CD4-positive, alpha-beta memory T cell (primary cell): ENCODE results near the gene TMEM25. TPM values are rescaled to one million over a fixed set of nuclear protein-coding genes. Genes with fewer than 3 reads are reported as not detected.
"Not testable (repeated sequence)": the region's sequence is repeated elsewhere in the genome, so short reads cannot be mapped to it uniquely, and the experiment has no call there.

Experiments
- CTCF ChIA-PET: fragments of 350-600 bp; sonication (Branson Sonifier 250); formaldehyde crosslinking; loops from one replicate; lab custom pipeline; 2021; ENCODE audit warnings: inconsistent platforms; ENCODE audit not compliant: partially characterized antibody; lab: Charles Lee
- POLR2A ChIA-PET: fragments of 350-600 bp; sonication (Branson Sonifier 250); formaldehyde crosslinking; loops from one replicate; lab custom pipeline; 2021; ENCODE audit not compliant: partially characterized antibody; lab: Charles Lee
- DNase-seq, 5 donors: peaks; one replicate each; pipeline versions ENCODE4 v3.0.0 to v3.0.0-alpha.2; 2020 to 2022; ENCODE audit warnings: mixed read lengths in 1 of 5
- H3K27ac ChIP-seq: one replicate; pipeline ENCODE4 v1.7.0; 2013; ENCODE audit warnings: low read depth, low read length
- H3K27me3 ChIP-seq: 2 replicates; pipeline ENCODE4 v1.7.0; 2013; ENCODE audit warnings: mild to moderate bottlenecking, low read length, moderate library complexity; ENCODE audit not compliant: insufficient read depth
- H3K36me3 ChIP-seq: 2 replicates; pipeline ENCODE4 v1.7.0; 2013; ENCODE audit warnings: mild to moderate bottlenecking, low read length, moderate library complexity; ENCODE audit not compliant: insufficient read depth
- H3K4me1 ChIP-seq: 2 replicates; pipeline ENCODE4 v1.7.0; 2013; ENCODE audit warnings: mild to moderate bottlenecking, low read length, moderate library complexity; ENCODE audit not compliant: insufficient read depth
- H3K4me3 ChIP-seq, 2 donors: one replicate each; pipeline ENCODE4 v1.7.0; 2013; ENCODE audit warnings: low read length in 2 of 2, mild to moderate bottlenecking in 1 of 2
- H3K9me3 ChIP-seq, 2 donors: one replicate each; pipeline ENCODE4 v1.7.0; 2013; ENCODE audit warnings: low read length in 2 of 2, control low read depth in 1 of 2; ENCODE audit not compliant: control insufficient read depth in 1 of 2
- H3K27ac Mint-ChIP-seq, 7 donors: one replicate each; pipeline ENCODE4 v1.8.0; 2020 to 2021; ENCODE audit warnings: mixed read lengths in 7 of 7, mild to moderate bottlenecking in 6 of 7, inconsistent platforms in 3 of 7, moderate library complexity in 3 of 7
- H3K27me3 Mint-ChIP-seq, 2 donors: one replicate each; pipeline ENCODE4 v1.8.0; 2020 to 2021; ENCODE audit warnings: mixed read lengths in 2 of 2
- H3K36me3 Mint-ChIP-seq, 2 donors: one replicate each; pipeline ENCODE4 v1.8.0; 2020 to 2021; ENCODE audit warnings: mixed read lengths in 2 of 2, inconsistent platforms in 1 of 2, mild to moderate bottlenecking in 1 of 2
- H3K4me1 Mint-ChIP-seq, 4 donors: one replicate each; pipeline ENCODE4 v1.8.0; 2020 to 2021; ENCODE audit warnings: mixed read lengths in 4 of 4, mild to moderate bottlenecking in 1 of 4
- H3K4me3 Mint-ChIP-seq, 8 donors: one replicate each; pipeline ENCODE4 v1.8.0; 2020 to 2021; ENCODE audit warnings: mixed read lengths in 8 of 8, mild to moderate bottlenecking in 7 of 8, moderate library complexity in 6 of 8, inconsistent platforms in 3 of 8
- H3K9me3 Mint-ChIP-seq, 8 donors: one replicate each; pipeline ENCODE4 v1.8.0; 2020 to 2021; ENCODE audit warnings: mixed read lengths in 8 of 8, mild to moderate bottlenecking in 5 of 8, inconsistent platforms in 3 of 8, moderate library complexity in 1 of 8
- intact Hi-C: fragments of 100-400 bp; cut with micrococcal nuclease; formaldehyde crosslinking; loops from one replicate; pipeline ENCODE4 v1.15.1; 2023
- polyA plus RNA-seq, 2 donors: library from polyadenylated mRNA; unstranded; fragments of 300-500 nt; fragmentation: Illumina TruSeq; gene quantifications; one replicate each; pipeline ENCODE4 v1.2.3, GENCODE V29; 2021
- total RNA-seq, 2 experiments: library from RNA; stranded (reverse); gene quantifications; one replicate each; pipeline ENCODE4 v1.2.3, GENCODE V29; 2021

The TMEM25 gene
- total and polyA plus RNA-seq, 4 experiments from 2014 or later = 16.5 to 26.5 (median 19.8) TPM

DNA sequence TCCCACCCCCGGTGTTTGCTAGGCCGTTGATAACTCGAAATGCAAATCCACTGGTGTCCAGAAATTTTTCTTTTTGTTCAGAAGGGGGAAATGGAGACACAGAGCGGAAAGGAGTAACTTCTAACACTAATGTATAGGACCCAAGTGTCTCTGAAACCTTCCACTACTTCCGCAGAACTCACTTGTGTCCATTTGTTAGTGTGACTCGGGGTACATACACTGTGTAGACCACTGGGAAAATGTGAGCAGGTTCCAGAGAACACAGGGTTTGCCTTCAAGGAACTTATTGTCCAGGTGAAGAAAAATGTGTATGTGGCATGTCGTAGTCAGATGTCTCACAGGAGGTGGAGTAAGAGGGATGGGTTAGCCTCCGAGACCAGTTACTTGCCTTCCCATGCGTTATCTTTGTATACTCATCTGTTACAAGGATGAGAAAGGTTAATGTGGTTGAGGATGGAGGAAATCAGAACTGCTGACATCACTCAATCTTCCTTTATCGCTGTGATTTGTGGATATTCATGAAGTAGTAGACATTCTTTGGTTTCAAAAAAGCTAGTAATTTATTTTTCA lies 42.1 kb downstream of the TMEM25 start:
- peak overlapping the region; percentile 94 to 99 (median 98) for H3K27ac Mint-ChIP-seq
- DNase-seq = peak; percentile 49 to 78 (median 50)
- POLR2A ChIA-PET = interaction anchor here (0.7 to 2.3 kb wide), 19 partner anchors 8 to 424 kb away, joined by 3 to 12 read pairs (median 3); partner anchors contain the start of genes CD3D, DDX6, JAML and KMT2A
- H3K36me3 Mint-ChIP-seq = peaks cover 4 to 32% of the 10 kb centered on the region in 2 donors
- Histone ChIP-seq H3K27ac (peak overlapping the region; percentile 100), H3K36me3 (peaks cover 5% of the 10 kb centered on the region), H3K4me1 (peaks cover 55% of the 10 kb centered on the region), H3K9me3 (no peaks in the 10 kb centered on the region), H3K27me3 (no peaks in the 10 kb centered on the region), H3K4me3 (peak overlapping the region; percentile 79 to 93)
- CTCF ChIA-PET = interaction anchor here (1.0 to 1.1 kb wide), 3 partner anchors 20 to 36 kb away, joined by 4 read pairs; no protein-coding TSS in a partner anchor
- H3K9me3 Mint-ChIP-seq = no peaks in the 10 kb centered on the region
- intact Hi-C loops = loop anchor here (2.0 to 5.0 kb wide), 3 partner anchors 36 to 171 kb away; partner anchors contain the start of genes ATP5MG and KMT2A
- peaks cover 37 to 59% (median 48%) of the 10 kb centered on the region in 4 donors for H3K4me1 Mint-ChIP-seq
- no peaks in the 10 kb centered on the region for H3K27me3 Mint-ChIP-seq
- peak overlapping the region; percentile 92 to 99 (median 98) for H3K4me3 Mint-ChIP-seq

DNA sequence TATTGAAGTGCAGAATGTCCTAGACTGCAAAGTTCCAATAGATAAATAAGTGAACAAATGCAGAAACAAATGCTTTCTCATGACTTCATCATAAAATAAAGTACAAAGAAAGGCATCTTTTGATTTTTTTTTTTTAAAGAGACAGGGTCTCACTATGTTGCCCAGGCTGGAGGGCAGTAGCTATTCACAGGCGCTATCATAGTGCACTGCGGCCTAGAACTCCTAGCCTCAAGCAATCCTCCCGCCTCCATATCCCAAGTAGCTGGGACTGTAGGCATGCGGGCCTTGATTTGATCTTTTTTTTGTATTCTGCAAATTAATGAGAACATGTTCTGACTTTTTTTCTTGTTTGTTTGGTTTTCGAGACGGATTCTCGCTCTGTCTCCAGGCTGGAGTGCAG lies 43.6 kb downstream of the TMEM25 start:
- peaks cover 4 to 36% of the 10 kb centered on the region in 2 donors for H3K36me3 Mint-ChIP-seq
- H3K9me3 Mint-ChIP-seq = no peaks in the 10 kb centered on the region
- H3K27ac Mint-ChIP-seq = peak overlapping the region in 4 of 7 donors; percentile 31 to 78 (median 54)
- Histone ChIP-seq H3K9me3 (no peaks in the 10 kb centered on the region), H3K4me1 (peaks cover 64% of the 10 kb centered on the region), H3K27ac (peak overlapping the region; percentile 16), H3K27me3 (no peaks in the 10 kb centered on the region), H3K4me3 (no peak overlapping the region), H3K36me3 (peaks cover 5% of the 10 kb centered on the region)
- ChIA-PET CTCF (interaction anchor here (1.1 kb wide), 1 partner anchor 9 kb away, joined by 3 read pairs; no protein-coding TSS in a partner anchor), POLR2A (no interaction called here)
- H3K27me3 Mint-ChIP-seq = no peaks in the 10 kb centered on the region
- DNase-seq = no peak
- peak overlapping the region; percentile 48 to 97 (median 73) for H3K4me3 Mint-ChIP-seq
- peaks cover 44 to 70% (median 57%) of the 10 kb centered on the region in 4 donors for H3K4me1 Mint-ChIP-seq
- intact Hi-C loops = loop anchor here (1.0 to 5.0 kb wide), 3 partner anchors 8 to 172 kb away; partner anchors contain the start of genes ATP5MG and KMT2A

DNA sequence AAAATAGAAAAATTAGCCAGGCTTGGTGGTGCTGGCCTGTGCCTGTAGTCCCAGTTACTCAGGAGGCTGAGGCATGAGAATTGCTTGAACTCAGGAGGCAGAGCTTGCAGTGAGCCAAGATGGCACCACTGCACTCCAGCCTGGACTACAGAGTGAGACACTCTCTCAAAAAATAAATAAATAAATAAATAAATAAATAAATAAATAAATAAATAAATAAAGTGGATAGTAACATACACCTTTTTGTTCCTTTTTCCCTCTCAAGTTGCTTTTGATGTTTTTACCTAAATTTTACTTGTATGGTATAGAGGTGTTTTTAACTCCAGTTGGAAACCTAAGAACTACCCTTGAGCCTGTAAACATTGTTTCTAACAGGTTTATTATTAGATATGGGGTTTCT lies 47.0 kb downstream of the TMEM25 start:
- POLR2A ChIA-PET, DNase-seq, H3K4me3 ChIP-seq, H3K27ac ChIP-seq, intact Hi-C loops, H3K27me3 Mint-ChIP-seq, H3K9me3 ChIP-seq, H3K9me3 Mint-ChIP-seq, H3K27me3 ChIP-seq, H3K4me3 Mint-ChIP-seq: not testable (repeated sequence)
- Mint-ChIP-seq H3K4me1 (peaks cover 42 to 66% (median 51%) of the 10 kb centered on the region in 4 donors), H3K36me3 (peaks cover 9 to 45% of the 10 kb centered on the region in 2 donors), H3K27ac (peak overlapping the region in 3 of 7 donors; percentile 2 to 35 (median 25))
- Histone ChIP-seq H3K36me3 (peaks cover 24% of the 10 kb centered on the region), H3K4me1 (peaks cover 56% of the 10 kb centered on the region)
- CTCF ChIA-PET = interaction anchor here (1.1 kb wide), 2 partner anchors 14 to 34 kb away, joined by 3 read pairs; no protein-coding TSS in a partner anchor

DNA sequence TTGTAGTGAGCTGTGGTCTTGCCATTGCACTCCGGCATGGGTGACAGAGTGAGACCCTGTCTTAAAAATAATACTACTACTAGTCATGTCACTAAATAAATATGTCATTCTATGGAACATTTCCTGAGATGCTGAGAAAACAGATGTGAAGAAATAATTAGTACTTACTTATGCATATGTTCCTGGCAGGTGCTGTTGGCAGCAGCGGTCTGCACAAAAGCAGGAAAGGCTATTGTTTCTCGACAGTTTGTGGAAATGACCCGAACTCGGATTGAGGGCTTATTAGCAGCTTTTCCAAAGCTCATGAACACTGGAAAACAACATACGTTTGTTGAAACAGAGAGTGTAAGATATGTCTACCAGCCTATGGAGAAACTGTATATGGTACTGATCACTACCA lies 50.1 kb downstream of the TMEM25 start:
- Mint-ChIP-seq H3K9me3 (no peaks in the 10 kb centered on the region), H3K27me3 (no peaks in the 10 kb centered on the region), H3K27ac (peak overlapping the region in 1 of 7 donors; percentile 18), H3K36me3 (peaks cover 31 to 51% of the 10 kb centered on the region in 2 donors), H3K4me1 (peaks cover 23 to 38% (median 30%) of the 10 kb centered on the region in 4 donors), H3K4me3 (no peak overlapping the region)
- Histone ChIP-seq H3K36me3 (peaks cover 49% of the 10 kb centered on the region), H3K27ac (no peak overlapping the region), H3K4me1 (peaks cover 26% of the 10 kb centered on the region), H3K4me3 (no peak overlapping the region), H3K27me3 (no peaks in the 10 kb centered on the region), H3K9me3 (no peaks in the 10 kb centered on the region)
- ChIA-PET CTCF (no interaction called here), POLR2A (interaction anchor here (0.8 kb wide), 1 partner anchor 8 kb away, joined by 3 read pairs; no protein-coding TSS in a partner anchor)
- DNase-seq = no peak
- intact Hi-C loops = no loop called here

Other genes with a start within 250 kb of the TMEM25 start
- gene CD3E, start 226.5 kb upstream of the TMEM25 start, total RNA-seq = 100 to 1,000 TPM; 581 to 618 TPM
- gene CD3E, start 226.5 kb upstream of the TMEM25 start, polyA plus RNA-seq = 100 to 1,000 TPM; 627 to 999 TPM
- gene CD3D, start 188.5 kb upstream of the TMEM25 start, total RNA-seq = 100 to 1,000 TPM; 338 to 343 TPM
- 1,000 to 10,000 TPM in 1 of 2 donors, 100 to 1,000 TPM in 1; 993 to 1,046 TPM for gene CD3D, start 188.5 kb upstream of the TMEM25 start, polyA plus RNA-seq
- 100 to 1,000 TPM; 191 to 205 TPM for gene CD3G, start 186.8 kb upstream of the TMEM25 start, total RNA-seq
- 100 to 1,000 TPM; 131 to 417 TPM for gene CD3G, start 186.8 kb upstream of the TMEM25 start, polyA plus RNA-seq
- 10 to 100 TPM; 50.3 to 52.2 TPM for gene UBE4A, start 171.6 kb upstream of the TMEM25 start, total RNA-seq
- gene UBE4A, start 171.6 kb upstream of the TMEM25 start, polyA plus RNA-seq = 10 to 100 TPM; 16.9 to 25.5 TPM
- gene ATP5MG, start 129.6 kb upstream of the TMEM25 start, total RNA-seq = 100 to 1,000 TPM; 158 to 161 TPM
- gene ATP5MG, start 129.6 kb upstream of the TMEM25 start, polyA plus RNA-seq = 100 to 1,000 TPM; 595 to 704 TPM
- 100 to 1,000 TPM; 185 to 202 TPM for gene KMT2A, start 94.7 kb upstream of the TMEM25 start, total RNA-seq
- 10 to 100 TPM in 1 of 2 donors, 1 to 10 TPM in 1; 4.6 to 51.9 TPM for gene KMT2A, start 94.7 kb upstream of the TMEM25 start, polyA plus RNA-seq
- 1 to 10 TPM; 1.1 to 1.2 TPM for gene TTC36, start 3.7 kb upstream of the TMEM25 start, total RNA-seq
- gene TTC36, start 3.7 kb upstream of the TMEM25 start, polyA plus RNA-seq = under 1 TPM; 0.39 to 0.49 TPM
- gene IFT46, start 34.7 kb downstream of the TMEM25 start, total RNA-seq = 10 to 100 TPM; 12.1 to 14.9 TPM
- 1 to 10 TPM; 5.7 to 5.9 TPM for gene IFT46, start 34.7 kb downstream of the TMEM25 start, polyA plus RNA-seq
- gene ARCN1, start 41.2 kb downstream of the TMEM25 start, total RNA-seq = 100 to 1,000 TPM; 133 to 134 TPM
- 100 to 1,000 TPM; 157 to 168 TPM for gene ARCN1, start 41.2 kb downstream of the TMEM25 start, polyA plus RNA-seq
- 1 to 10 TPM; 3.0 to 3.9 TPM for gene PHLDB1, start 76.4 kb downstream of the TMEM25 start, total RNA-seq
- 1 to 10 TPM in 1 of 2 donors, under 1 TPM in 1; 0.34 to 1.2 TPM for gene PHLDB1, start 76.4 kb downstream of the TMEM25 start, polyA plus RNA-seq
- not detected for gene TREH, start 148.5 kb downstream of the TMEM25 start, total RNA-seq
- not detected for gene TREH, start 148.5 kb downstream of the TMEM25 start, polyA plus RNA-seq